ENCODE results near the gene MUSTN1. TPM values are rescaled to one million over a fixed set of nuclear protein-coding genes. Genes with fewer than 3 reads are reported as not detected.

The MUSTN1 gene
- total and polyA plus RNA-seq, 2 of the 13 experiments (the other 11 are each of a cell fraction or from before 2014, with no cell fraction given): 0.84 to 1.4 TPM

GRCh38 chr3:52795298-52795900 lies 39.4 kb downstream of the MUSTN1 start (continued):
- TF ChIP-seq CREB3 (CRISPR knock-in tag; IDR thresholded peaks at IDR 0.05) (no peak), SRSF9 (IDR thresholded peaks at IDR 0.05; ENCODE audit: borderline replicate concordance, insufficient read depth, low read depth, low read length, poor library complexity, severe bottlenecking) (no peak), ELF1 (CRISPR knock-in tag; IDR thresholded peaks at IDR 0.05) (peak; percentile 81), ARNTL (CRISPR knock-in tag; IDR thresholded peaks at IDR 0.05) (peak; percentile 74), NR2C2 (CRISPR knock-in tag; IDR thresholded peaks at IDR 0.05; ENCODE audit: borderline replicate concordance) (peak; percentile 36; the same call in 1 of the 2 replicates), ZNF552 (CRISPR knock-in tag; IDR thresholded peaks at IDR 0.05; ENCODE audit: borderline replicate concordance) (no peak), GFI1 (CRISPR knock-in tag; IDR thresholded peaks at IDR 0.05; ENCODE audit: borderline replicate concordance) (no peak), STAG1 (CRISPR knock-in tag; IDR thresholded peaks at IDR 0.05) (0 out of 2 replicates have a peak, but pooled peaks have one; percentile 2), ZNF260 (CRISPR knock-in tag; IDR thresholded peaks at IDR 0.05; ENCODE audit: borderline replicate concordance, low read depth) (no peak), ZNF713 (CRISPR knock-in tag; IDR thresholded peaks at IDR 0.05) (no peak), ZNF329 (CRISPR knock-in tag; IDR thresholded peaks at IDR 0.05; ENCODE audit: low read depth) (no peak), ZNF160 (CRISPR knock-in tag; IDR thresholded peaks at IDR 0.05) (no peak; the same call in 1 of the 2 replicates), ZSCAN22 (CRISPR knock-in tag; IDR thresholded peaks at IDR 0.05) (no peak), KDM4B (CRISPR knock-in tag; IDR thresholded peaks at IDR 0.05) (0 out of 2 replicates have a peak, but pooled peaks have one; percentile 50), ZNF407 (CRISPR knock-in tag; IDR thresholded peaks at IDR 0.05; ENCODE audit: not compliant biosample characterization) (no peak), EED (CRISPR knock-in tag; IDR thresholded peaks at IDR 0.05) (no peak)
- TF ChIP-seq, protein P1, sequence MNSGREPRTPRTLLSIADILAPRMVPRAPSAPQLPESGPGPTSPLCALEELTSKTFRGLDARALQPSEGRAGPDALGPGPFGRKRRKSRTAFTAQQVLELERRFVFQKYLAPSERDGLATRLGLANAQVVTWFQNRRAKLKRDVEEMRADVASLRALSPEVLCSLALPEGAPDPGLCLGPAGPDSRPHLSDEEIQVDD (CRISPR knock-in tag; IDR thresholded peaks at IDR 0.05; ENCODE audit: borderline replicate concordance): no peak
- TF ChIP-seq, protein P2, sequence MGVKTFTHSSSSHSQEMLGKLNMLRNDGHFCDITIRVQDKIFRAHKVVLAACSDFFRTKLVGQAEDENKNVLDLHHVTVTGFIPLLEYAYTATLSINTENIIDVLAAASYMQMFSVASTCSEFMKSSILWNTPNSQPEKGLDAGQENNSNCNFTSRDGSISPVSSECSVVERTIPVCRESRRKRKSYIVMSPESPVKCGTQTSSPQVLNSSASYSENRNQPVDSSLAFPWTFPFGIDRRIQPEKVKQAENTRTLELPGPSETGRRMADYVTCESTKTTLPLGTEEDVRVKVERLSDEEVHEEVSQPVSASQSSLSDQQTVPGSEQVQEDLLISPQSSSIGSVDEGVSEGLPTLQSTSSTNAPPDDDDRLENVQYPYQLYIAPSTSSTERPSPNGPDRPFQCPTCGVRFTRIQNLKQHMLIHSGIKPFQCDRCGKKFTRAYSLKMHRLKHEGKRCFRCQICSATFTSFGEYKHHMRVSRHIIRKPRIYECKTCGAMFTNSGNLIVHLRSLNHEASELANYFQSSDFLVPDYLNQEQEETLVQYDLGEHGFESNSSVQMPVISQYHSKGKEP (CRISPR knock-in tag; IDR thresholded peaks at IDR 0.05): no peak
